C4-2B (cell line): ENCODE measurements around the gene REC114.

Experiments
- ZFX ChIP-seq: fragments of 450-650 bp; IDR thresholded peaks from 2 replicates; pipeline ENCODE4 v1.6.1; 2017
- TF ChIP-seq, protein P1 (sequence below): fragments of 450-650 bp; conservative IDR thresholded peaks from 2 replicates; pipeline ENCODE4 v1.5.1; 2017; ENCODE audit warnings: mild to moderate bottlenecking

GRCh38 chr15:73426323-73426994 is 16.5 kb upstream of the REC114 start:
- TF ChIP-seq, protein P1, sequence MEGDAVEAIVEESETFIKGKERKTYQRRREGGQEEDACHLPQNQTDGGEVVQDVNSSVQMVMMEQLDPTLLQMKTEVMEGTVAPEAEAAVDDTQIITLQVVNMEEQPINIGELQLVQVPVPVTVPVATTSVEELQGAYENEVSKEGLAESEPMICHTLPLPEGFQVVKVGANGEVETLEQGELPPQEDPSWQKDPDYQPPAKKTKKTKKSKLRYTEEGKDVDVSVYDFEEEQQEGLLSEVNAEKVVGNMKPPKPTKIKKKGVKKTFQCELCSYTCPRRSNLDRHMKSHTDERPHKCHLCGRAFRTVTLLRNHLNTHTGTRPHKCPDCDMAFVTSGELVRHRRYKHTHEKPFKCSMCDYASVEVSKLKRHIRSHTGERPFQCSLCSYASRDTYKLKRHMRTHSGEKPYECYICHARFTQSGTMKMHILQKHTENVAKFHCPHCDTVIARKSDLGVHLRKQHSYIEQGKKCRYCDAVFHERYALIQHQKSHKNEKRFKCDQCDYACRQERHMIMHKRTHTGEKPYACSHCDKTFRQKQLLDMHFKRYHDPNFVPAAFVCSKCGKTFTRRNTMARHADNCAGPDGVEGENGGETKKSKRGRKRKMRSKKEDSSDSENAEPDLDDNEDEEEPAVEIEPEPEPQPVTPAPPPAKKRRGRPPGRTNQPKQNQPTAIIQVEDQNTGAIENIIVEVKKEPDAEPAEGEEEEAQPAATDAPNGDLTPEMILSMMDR = no peak
- TF ChIP-seq ZFX = no peak
